Heart left ventricle (tissue), 16 donors: ENCODE data around the gene SNAPC2. TPM values are rescaled to one million over a fixed set of nuclear protein-coding genes. Genes with fewer than 3 reads are reported as not detected.

Source experiments
- ATAC-seq, 4 donors: fragments of 200-7000 bp; cut with Tn5 transposase; one replicate each; pipeline ENCODE4 v1.9.1; 2020 to 2022; ENCODE audit warnings: moderate library complexity in 4 of 4, mild to moderate bottlenecking in 3 of 4, moderate number of reproducible peaks in 1 of 4
- DNase-seq, 5 donors: peaks; one replicate each; pipeline ENCODE4 v3.0.0-alpha.2; 2020
- H3K27ac ChIP-seq, 12 donors: fragments of 200-600 bp; sonication (generic) in 4 of 12; one replicate each; pipeline versions ENCODE4 v1.5.0 to v1.8.0; 2016 to 2022; ENCODE audit warnings: mild to moderate bottlenecking in 2 of 12
- H3K27me3 ChIP-seq, 9 donors: fragments of 200-600 bp; sonication (generic) in 2 of 9; one replicate each; pipeline versions ENCODE4 v1.5.1 to v1.8.0; 2016 to 2022; ENCODE audit warnings: mild to moderate bottlenecking in 3 of 9
- H3K36me3 ChIP-seq, 9 donors: fragments of 200-600 bp; sonication (generic) in 2 of 9; one replicate each; pipeline versions ENCODE4 v1.5.0 to v1.8.0; 2018 to 2022; ENCODE audit warnings: mild to moderate bottlenecking in 2 of 9
- H3K4me1 ChIP-seq, 12 donors: fragments of 200-600 bp; sonication (generic) in 4 of 12; one replicate each; pipeline versions ENCODE4 v1.5.0 to v1.8.0; 2016 to 2022; ENCODE audit warnings: mild to moderate bottlenecking in 3 of 12
- H3K4me3 ChIP-seq, 12 donors: fragments of 200-600 bp; sonication (generic) in 4 of 12; one replicate each; pipeline versions ENCODE4 v1.5.0 to v1.8.0; 2017 to 2022; ENCODE audit warnings: mild to moderate bottlenecking in 9 of 12, moderate library complexity in 4 of 12
- H3K9me3 ChIP-seq, 12 donors: fragments of 200-600 bp; sonication (generic) in 4 of 12; one replicate each; pipeline versions ENCODE4 v1.5.0 to v1.8.0; 2016 to 2022; ENCODE audit warnings: mild to moderate bottlenecking in 1 of 12
- POLR2A ChIP-seq, 2 donors: fragments of 450-650 bp; IDR thresholded peaks; one replicate each; pipeline ENCODE4 v1.6.1; 2017; ENCODE audit warnings: antibody characterized with exemption in 2 of 2, mild to moderate bottlenecking in 2 of 2, moderate library complexity in 2 of 2
- WGBS, 4 donors: extraction: QIAGEN DNeasy Blood & Tissue Kit in 2 of 4; methylation state at CpG; one replicate each; pipeline versions ENCODE4 v1.1.5 to v1.1.7; 2013 to 2018; 5-methylcytosine and 5-hydroxymethylcytosine counted together
- intact Hi-C, 10 donors: fragments of 100-400 bp; cut with DNase I; formaldehyde crosslinking; loops; one replicate each; pipeline versions ENCODE4 v1.11.1 to v1.14.2; 2022
- polyA plus RNA-seq, 2 donors: library from polyadenylated mRNA; stranded (reverse); fragments of 200-250 nt; gene quantifications; one replicate each; pipeline ENCODE4 v1.2.3, GENCODE V29; 2013
- total RNA-seq, 9 donors: library from RNA; depleted of rRNA in 2 of 9; stranded (reverse); fragments of >200 nt in 2 of 9; fragmentation: NEBNext Ultra II Directional in 3 of 9; extraction: Animal tissue kit (Norgen Biotek cat#: 25700) in 3 of 9; gene quantifications; one replicate each; pipeline versions ENCODE4 v1.1.0 to v1.2.4, GENCODE V29; 2016 to 2023
- TF ChIP-seq, protein P1 (sequence below), 12 donors: fragments of 200-600 bp; sonication (generic) in 4 of 12; IDR thresholded peaks; one replicate each; pipeline versions ENCODE4 v1.5.0 to v1.8.0; 2018 to 2022; ENCODE audit warnings: antibody characterized with exemption in 12 of 12, mild to moderate bottlenecking in 5 of 12
- donor health status: ischemic (EF 13 %, LVEDD 7.1; RV severe dilation, severe dysfunction).
- donor health status: healthy with polysubstance abuse.
- donor health status: DM: no; HTN: yes; CAD: no.
- donor health status: DM: no; HTN: no; CAD: no.
- donor health status: ischemic (EF 25% LVEDD 6.9; RV normal size, moderate dysfunction).
- donor health status: ischemic (EF 25% LVEDD 5.7; RV mildly dilated, moderate dysfunction).
- donor health status: healthy.
- donor health status: DM: yes; HTN: yes; CAD: no.
- donor health status: ischemic (EF 35%, LVEDD 5.7; RV mildly dilated, moderate dysfunction).
- donor health status: nonischemic (EF 11% LVEDD 7.7; RV severe dilation, severe dysfunction).
- donor health status: DM: yes; HTN: yes; CAD: no.
- donor health status: PGD.
- donor health status: ischemic (EF 29% LVEDD 5.4; RV normal size, mild dysfunction).
- donor health status: nonischemic (EF 23%, LVEDD 6.1; RV moderate dilation, normal function).

The SNAPC2 gene
- total and polyA plus RNA-seq, 11 donors = 6.8 to 28.9 (median 10.4) TPM

DNA sequence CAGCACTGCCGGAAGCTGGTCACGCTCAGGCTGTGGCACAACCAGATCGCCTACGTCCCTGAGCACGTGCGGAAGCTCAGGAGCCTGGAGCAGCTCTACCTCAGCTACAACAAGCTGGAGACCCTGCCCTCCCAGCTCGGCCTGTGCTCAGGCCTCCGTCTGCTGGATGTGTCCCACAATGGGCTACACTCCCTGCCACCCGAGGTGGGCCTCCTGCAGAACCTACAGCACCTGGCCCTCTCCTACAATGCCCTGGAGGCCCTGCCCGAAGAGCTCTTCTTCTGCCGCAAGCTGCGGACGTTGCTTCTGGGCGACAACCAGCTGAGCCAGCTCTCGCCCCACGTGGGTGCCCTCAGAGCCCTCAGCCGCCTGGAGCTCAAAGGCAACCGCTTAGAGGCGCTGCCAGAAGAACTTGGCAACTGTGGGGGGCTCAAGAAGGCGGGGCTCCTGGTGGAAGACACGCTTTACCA, 19.7 kb upstream of the SNAPC2 start:
- Histone ChIP-seq H3K9me3 (no peaks in the 10 kb centered on the region), H3K4me1 (peaks cover 0 to 22% (median 19%) of the 10 kb centered on the region in 12 donors), H3K36me3 (no peaks in the 10 kb centered on the region), H3K4me3 (no peak overlapping the region), H3K27ac (no peak overlapping the region), H3K27me3 (peaks cover 0 to 2% (median 0%) of the 10 kb centered on the region in 9 donors)
- intact Hi-C loops = loop anchor here in 5 of 10 donors (5.0 to 10.0 kb wide), 6 partner anchors 33 to 246 kb away; partner anchors contain the start of gene TRAPPC5 (in 1 of the 5)
- DNase-seq = no peak
- no peak for ATAC-seq
- 80 to 87% (median 84%) methylated on average over 8 to 21 of the region's 21 CpGs for WGBS, 4 donors
- no peak for TF ChIP-seq POLR2A (IDR thresholded peaks at IDR 0.05)
- TF ChIP-seq, protein P1, sequence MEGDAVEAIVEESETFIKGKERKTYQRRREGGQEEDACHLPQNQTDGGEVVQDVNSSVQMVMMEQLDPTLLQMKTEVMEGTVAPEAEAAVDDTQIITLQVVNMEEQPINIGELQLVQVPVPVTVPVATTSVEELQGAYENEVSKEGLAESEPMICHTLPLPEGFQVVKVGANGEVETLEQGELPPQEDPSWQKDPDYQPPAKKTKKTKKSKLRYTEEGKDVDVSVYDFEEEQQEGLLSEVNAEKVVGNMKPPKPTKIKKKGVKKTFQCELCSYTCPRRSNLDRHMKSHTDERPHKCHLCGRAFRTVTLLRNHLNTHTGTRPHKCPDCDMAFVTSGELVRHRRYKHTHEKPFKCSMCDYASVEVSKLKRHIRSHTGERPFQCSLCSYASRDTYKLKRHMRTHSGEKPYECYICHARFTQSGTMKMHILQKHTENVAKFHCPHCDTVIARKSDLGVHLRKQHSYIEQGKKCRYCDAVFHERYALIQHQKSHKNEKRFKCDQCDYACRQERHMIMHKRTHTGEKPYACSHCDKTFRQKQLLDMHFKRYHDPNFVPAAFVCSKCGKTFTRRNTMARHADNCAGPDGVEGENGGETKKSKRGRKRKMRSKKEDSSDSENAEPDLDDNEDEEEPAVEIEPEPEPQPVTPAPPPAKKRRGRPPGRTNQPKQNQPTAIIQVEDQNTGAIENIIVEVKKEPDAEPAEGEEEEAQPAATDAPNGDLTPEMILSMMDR (IDR thresholded peaks at IDR 0.05) = no peak

DNA sequence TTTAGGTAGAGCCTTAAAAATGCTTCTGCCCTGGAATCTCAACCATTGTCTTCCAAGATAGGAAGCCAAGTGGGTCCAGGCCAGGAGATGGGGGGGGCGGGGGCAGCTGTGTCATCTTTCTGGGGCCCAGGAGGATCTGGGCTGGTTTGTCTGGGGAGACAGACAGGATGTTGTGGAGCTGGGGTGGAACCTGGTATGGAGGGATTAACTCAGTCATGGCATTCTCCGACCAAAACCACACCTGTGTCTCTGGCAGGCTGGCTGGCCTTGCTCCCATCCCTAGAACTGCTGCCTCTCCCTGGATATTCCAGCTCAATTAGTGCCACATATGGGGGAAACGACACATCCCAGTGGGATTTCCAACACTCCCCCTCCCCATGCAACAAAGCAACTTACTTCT, 19.2 kb upstream of the SNAPC2 start:
- intact Hi-C loops = loop anchor here in 5 of 10 donors (5.0 to 10.0 kb wide), 6 partner anchors 34 to 246 kb away; partner anchors contain the start of gene TRAPPC5 (in 1 of the 5)
- H3K27me3 ChIP-seq = no peaks in the 10 kb centered on the region
- H3K27ac ChIP-seq = no peak overlapping the region
- H3K36me3 ChIP-seq = peaks cover 0 to 4% (median 0%) of the 10 kb centered on the region in 9 donors
- TF ChIP-seq, protein P1 (IDR thresholded peaks at IDR 0.05) = no peak
- no peak overlapping the region for H3K4me3 ChIP-seq
- no peak for ATAC-seq
- no peaks in the 10 kb centered on the region for H3K9me3 ChIP-seq
- H3K4me1 ChIP-seq = peaks cover 0 to 27% (median 22%) of the 10 kb centered on the region in 12 donors
- WGBS, 4 donors = 59 to 85% (median 75%) methylated on average over 3 of the region's 3 CpGs
- DNase-seq = no peak

DNA sequence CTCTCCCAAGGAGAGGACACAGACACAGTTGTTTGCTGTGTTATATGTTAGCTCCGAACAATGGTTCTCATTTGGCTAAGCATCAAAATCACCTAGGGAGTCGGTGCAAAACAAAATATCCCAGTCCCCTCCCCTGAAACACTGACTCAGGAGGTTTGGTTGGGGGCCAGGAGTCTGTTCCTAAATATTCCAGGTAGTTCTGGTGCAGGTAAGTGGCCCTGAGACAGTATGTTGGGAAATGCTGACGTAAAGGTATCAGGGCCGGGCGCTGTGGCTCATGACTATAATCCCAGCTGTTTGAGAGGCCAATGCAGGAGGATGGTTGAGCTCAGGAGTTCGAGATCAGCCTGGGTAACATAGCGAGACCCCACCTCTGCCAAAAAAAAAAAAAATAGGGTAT, 18.8 kb upstream of the SNAPC2 start:
- Histone ChIP-seq H3K27ac (no peak overlapping the region), H3K4me3 (no peak overlapping the region), H3K4me1 (peaks cover 0 to 30% (median 22%) of the 10 kb centered on the region in 12 donors), H3K36me3 (peaks cover 0 to 8% (median 0%) of the 10 kb centered on the region in 9 donors), H3K27me3 (no peaks in the 10 kb centered on the region), H3K9me3 (no peaks in the 10 kb centered on the region)
- ATAC-seq (no peak), DNase-seq (no peak)
- WGBS, 4 donors = 88 to 95% (median 91%) methylated on average over 7 of the region's 7 CpGs
- intact Hi-C loops = loop anchor here in 5 of 10 donors (5.0 to 10.0 kb wide), 6 partner anchors 34 to 247 kb away; partner anchors contain the start of gene TRAPPC5 (in 1 of the 5)
- TF ChIP-seq POLR2A (IDR thresholded peaks at IDR 0.05) = no peak
- TF ChIP-seq, protein P1 (IDR thresholded peaks at IDR 0.05) = no peak

DNA sequence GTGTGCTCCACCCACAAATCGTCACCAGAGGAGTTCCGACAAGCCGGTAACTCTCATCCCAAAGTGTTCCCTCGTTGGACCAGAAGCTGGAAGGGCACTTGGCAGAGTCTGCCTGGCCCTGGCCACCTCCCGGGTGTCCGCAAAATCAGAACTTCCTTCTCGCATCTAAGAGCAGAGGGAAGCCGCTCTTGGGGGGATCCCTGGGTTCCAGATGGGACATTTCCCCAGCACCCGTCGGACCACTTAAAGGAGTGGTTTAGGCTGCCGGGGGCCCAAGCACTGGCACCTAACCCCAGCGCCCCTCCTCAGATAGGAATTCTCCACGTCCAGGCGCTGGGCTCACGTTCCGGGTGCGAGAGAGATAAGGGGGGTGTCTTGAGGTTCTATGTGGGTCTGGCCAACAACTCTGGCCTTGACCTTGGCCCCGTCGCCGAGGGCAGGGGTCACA, 17.3 kb upstream of the SNAPC2 start:
- H3K4me3 ChIP-seq = peak overlapping the region; percentile 34 to 97 (median 72)
- H3K9me3 ChIP-seq = no peaks in the 10 kb centered on the region
- H3K4me1 ChIP-seq = peaks cover 0 to 45% (median 31%) of the 10 kb centered on the region in 12 donors
- ATAC-seq = no peak
- no peak for TF ChIP-seq POLR2A (IDR thresholded peaks at IDR 0.05)
- TF ChIP-seq, protein P1 (IDR thresholded peaks at IDR 0.05) = no peak
- intact Hi-C loops = loop anchor here in 6 of 10 donors (1.0 to 10.0 kb wide), 9 partner anchors 17 to 248 kb away; partner anchors contain the start of genes SNAPC2 (in 2 of the 6), TIMM44 (in 1 of the 6) and TRAPPC5 (in 1 of the 6)
- WGBS, 4 donors = 18 to 34% (median 19%) methylated on average over 11 to 20 of the region's 20 CpGs
- H3K27ac ChIP-seq = peak overlapping the region in 11 of 12 donors; percentile 71 to 93 (median 87)
- H3K27me3 ChIP-seq = no peaks in the 10 kb centered on the region
- H3K36me3 ChIP-seq = peaks cover 0 to 11% (median 0%) of the 10 kb centered on the region in 9 donors
- DNase-seq = no peak
